GM19397 (cell line): Measurements from ENCODE around the gene BTG1.
A peak's percentile ranks its signal among the peaks of the same experiment; 100 is the strongest.

Source experiments
- ATAC-seq: cut with Tn5 transposase; IDR thresholded peaks from one replicate; pipeline ENCODE4 v1.9.1; 2021; ENCODE audit warnings: mild to moderate bottlenecking, moderate library complexity; ENCODE audit not compliant: unreplicated experiment

BTG1 gene

DNA sequence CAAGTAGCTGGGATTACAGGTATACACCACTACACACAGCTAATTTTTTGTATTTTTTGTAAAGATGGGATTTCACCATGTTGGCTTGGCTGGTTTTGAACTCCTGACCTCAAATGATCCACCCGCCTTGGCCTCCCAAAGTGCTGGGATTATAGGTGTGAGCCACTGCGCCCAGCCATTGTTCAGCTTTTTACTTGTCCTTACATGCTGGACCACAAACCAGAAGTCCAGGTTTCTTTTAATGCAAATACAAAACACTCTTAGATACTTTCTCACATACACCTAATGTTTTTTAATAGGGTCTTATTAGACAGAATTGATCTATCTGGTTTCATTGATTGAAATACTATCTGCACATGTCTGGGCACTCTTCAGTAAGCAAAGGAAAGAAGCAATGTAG is 40.5 kb downstream of the BTG1 start:
- ATAC-seq: no peak

DNA sequence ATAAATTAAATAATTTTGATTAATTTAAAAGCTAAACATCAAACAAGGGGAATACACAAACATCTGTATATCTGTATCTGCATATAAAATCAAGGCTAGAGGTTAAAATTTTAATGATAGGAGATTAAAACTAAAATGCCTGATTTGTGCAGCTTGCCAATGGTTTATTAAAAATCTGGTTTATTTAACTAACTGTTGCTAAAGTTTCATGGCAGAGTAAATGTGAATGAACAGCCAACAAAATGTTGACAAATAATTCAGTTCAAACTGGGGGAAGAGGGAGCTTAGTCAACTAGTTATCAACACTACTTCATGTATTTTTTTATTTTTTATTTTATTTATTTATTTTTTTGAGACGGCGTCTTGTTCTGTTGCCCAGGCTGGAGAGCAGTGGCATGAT is 43.0 kb downstream of the BTG1 start:
- no peak for ATAC-seq

DNA sequence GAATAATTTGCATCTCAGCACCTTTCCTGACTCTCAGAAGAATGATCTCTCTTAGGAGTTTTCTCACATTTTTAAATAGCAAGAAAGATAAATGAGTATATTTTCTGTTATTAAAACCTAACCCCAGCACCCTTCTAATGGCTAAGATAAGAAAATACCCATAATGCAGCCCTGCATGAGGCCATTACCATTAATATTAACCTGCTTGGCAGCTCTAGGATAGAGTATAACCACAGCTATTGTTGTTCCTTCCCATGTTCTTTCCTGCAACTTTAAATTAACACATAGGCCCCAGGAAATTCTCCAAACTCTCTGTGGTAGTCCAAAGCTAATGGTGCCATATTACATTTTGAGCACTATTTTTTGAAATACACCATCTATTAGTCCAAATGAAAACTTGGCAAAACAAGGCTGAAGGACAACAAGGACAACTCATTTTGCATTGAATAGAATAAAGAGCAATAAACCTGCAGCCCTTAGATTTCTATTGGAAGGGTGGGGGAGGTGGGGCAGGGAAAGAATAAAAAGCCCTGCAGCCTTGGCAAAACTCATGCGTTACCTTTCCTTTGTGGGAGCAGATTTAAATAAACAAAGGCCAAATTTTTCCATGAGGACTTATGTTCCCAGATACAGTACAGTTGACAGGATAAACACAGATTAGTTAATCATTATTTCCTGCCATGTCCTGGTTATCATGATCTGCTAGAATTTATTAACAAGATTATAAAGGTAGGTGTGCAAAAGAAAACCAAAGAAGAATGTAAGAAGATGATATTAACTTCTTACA is 46.9 kb downstream of the BTG1 start:
- ATAC-seq: no peak

DNA sequence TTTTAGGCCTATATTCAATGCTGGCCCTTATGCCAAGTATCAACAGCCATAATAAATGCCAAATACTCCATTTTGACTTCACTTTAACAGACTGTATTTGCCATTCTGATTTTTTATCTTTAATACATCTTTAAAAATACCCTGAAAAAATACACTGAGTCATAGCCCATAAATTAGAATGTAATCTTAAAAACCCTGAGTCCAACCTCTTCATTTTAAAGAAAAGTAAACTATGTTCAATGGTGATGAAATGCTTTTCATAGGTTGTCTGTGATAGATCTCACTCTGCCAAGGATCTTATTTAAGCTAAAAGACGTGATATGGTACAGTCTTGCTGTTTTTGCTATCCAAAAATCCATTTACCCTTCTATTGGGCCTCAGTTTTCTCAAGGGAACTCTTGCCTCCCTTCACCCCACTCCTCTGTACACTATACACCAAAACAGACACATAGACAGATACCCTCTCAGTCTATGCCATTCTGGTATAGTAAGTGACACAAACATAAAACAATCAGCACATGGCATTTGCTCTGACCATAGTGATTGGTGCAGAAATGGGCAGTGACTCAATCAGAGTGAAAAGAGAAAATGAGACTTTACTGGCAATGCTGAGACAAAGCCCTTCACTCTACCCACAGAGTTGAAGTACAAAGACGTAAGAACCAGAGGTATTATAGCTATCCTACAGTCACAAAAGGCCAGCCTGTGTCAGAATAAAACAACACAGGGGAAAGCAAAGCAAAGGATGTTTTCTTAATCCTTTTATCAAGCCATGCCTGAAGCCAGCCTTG is 49.1 kb downstream of the BTG1 start:
- no peak for ATAC-seq

DNA sequence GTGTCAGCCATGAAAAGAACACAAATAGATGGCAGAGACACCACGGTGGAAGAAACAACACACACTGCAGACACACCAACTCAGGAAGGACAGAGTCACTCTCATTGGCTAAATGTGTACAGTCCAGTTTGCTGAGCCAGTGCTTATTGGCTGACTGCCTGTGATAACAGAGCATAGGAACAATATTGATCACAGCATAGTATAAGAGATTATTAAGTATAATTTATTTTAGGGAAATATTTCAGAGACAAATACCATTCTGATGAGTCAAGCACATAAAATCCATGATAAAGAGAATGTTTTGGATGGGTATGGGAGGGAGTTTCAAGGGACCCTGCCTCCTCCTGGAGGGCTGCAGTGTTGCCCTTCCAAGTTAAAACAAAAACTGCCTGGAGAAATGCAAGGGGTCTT is 50.9 kb downstream of the BTG1 start:
- ATAC-seq: peak; percentile 11

DNA sequence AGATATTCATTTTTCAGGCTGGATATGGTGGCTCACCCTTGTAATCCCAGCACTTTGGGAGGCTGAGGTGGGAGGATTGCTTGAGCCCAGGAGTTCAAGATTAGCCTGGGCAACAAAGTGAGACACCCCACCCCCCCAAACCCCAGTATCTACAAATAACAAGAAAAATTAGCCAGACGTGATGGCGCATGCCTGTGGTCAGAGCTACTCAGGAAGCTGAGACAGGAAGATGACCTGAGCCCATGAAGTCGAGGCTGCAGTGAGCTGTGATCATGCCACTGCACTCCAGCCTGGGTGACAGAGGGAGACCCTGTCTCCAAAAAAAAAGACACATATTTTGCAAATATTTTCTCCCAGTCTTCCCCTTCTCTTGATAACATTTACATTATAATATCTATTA is 51.3 kb downstream of the BTG1 start:
- ATAC-seq: peak; percentile 49
